Endometrial microvascular endothelial cells (primary cell): Measurements from ENCODE around the gene GNAT3. TPM values are rescaled to one million over a fixed set of nuclear protein-coding genes. Genes with fewer than 3 reads are reported as not detected.

ENCODE experiments used
- in situ Hi-C: cut with HindIII; loops from 2 replicates; pipeline ENCODE4 v1.10.0; 2017; ENCODE audit warnings: low sequenced_read_pairs, low pct_unique_long_range_greater_than_20kb; ENCODE audit errors: inconsistent ontology term
- total RNA-seq: library from RNA; depleted of rRNA; stranded (reverse); fragments of >200 nt; gene quantifications from one replicate; pipeline ENCODE4 v1.2.3, GENCODE V29; 2015; ENCODE audit errors: inconsistent ontology term

Gene GNAT3
- total RNA-seq, 1 donor from 2014 or later = not detected

- in situ Hi-C loops = no loop called here
These were observed 71.7 kb downstream of the GNAT3 start for GRCh38 chr7:80439894-80440821.

DNA sequence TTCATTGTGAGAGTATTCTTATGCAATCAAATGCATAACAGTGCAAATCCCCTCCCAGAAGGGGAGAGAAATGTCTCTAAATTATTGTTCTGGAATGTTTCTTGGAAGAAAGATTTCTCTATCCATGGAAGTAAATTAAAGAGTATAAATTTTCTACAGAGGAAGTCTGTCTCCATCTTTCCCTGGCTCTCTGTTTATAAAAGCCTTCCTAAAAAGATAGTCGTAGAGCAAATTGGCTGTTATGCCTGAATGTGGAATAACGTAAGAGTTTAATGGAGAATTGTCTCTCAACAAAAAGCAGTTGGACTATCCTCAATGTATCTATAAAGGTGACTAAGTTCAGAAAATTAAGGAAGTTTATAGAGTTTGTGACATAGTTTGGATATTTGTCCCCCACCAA, 76.3 kb downstream of the GNAT3 start:
- in situ Hi-C loops = no loop called here

DNA sequence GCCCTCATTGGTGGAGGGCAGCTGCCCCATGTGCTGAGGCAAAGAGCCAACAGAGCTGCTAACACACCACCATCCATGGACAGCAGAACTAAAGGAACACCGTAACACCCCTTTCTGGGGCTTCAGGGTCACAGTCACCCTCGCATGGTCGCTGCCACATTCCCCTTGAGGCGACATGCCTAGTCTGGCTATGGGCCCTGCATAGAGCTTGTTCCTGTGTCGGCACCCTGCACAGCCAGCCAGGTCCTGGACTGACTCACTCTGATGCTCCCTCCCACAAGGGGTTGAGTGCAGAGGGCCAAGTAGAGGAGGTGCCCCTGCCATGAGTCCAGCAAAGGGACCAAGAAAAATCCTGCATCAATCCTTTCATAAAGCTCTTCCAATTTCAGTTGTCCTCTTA, 77.8 kb downstream of the GNAT3 start:
- in situ Hi-C loops = no loop called here

- in situ Hi-C loops = no loop called here
These were observed 79.7 kb downstream of the GNAT3 start for GRCh38 chr7:80432166-80432565.

DNA sequence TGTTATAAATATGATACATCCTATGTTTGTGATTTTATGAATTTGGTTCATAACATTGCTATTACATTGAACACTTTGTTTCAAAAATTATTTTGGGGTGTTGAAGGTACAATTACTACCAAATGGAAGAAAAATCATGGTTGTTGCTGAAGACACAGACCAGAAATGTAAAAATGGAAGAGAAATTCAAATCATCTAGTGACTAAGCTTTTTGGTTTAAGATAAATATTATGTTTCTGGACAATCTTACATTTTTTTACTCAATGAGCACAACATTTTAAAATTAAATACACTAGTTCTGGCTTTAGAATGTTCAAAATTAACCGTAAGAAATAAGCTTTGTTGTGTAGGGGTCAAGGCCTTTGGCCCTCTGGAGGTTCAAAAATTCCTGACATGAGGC, 82.7 kb downstream of the GNAT3 start:
- in situ Hi-C loops = no loop called here

DNA sequence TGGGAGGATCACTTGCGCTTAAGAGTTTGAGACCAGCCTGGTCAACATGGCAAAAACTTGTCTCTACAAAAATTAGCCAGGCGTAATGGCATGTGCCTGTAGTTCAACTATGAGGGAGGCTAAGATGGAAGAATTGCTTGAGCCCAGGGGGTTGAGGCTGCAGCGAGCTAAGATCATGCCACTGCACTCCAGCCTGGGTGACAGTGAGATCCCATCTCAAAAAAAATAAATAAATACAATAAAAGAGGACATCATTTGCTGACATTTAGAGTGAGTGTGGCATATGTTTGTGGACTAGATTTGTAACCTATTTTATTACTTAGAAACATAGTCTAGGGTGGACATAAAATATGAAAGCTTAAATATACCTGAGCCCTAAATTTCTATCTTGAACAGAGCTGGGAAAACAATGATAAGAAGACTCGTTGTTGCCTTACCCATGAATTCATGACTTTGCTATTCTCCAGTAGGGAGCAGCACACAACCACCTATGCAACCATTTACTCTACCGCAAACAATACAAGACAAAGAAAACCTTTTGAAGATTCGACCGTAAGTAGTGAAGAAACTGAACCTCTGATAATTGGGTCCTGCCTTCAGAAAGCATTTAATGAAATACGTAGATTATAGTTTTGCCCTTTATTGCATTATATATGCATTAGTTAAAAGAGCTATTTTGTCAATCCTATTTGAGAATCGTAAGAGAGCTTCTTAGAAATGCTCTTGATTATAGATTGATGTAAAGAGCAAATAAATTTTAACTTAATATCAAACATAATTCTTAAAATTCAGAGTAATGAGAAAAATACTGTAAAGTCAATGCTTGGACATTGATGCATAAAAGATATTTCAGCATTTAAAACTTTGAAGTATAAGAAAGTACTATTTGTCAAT, 83.5 kb downstream of the GNAT3 start:
- in situ Hi-C loops = no loop called here

DNA sequence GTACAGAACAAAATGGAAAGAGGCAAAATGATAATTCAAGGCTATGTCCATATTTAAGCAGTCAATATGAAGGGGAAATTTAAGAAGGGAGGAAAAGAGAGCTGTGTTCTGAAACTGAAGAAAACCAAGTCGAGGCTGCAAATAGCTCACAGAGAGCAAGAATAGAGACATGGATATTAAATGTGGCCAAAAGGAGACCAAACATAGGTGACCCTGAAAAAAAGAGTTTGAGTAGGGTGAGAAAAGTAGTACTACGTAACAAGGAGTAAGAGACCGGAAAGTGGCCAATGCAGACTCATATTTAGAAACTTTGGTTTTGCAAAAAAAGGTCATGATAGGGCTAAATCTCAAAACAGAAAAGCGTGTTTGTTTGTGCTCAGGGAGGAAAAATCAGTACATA, 84.6 kb downstream of the GNAT3 start:
- in situ Hi-C loops = no loop called here

- in situ Hi-C loops = no loop called here
These were observed 91.0 kb downstream of the GNAT3 start for GRCh38 chr7:80420876-80421275.

GRCh38 chr7:80417211-80417793, 94.6 kb downstream of the GNAT3 start:
- in situ Hi-C loops = no loop called here

GRCh38 chr7:80415522-80415921, 96.3 kb downstream of the GNAT3 start:
- in situ Hi-C loops = no loop called here

DNA sequence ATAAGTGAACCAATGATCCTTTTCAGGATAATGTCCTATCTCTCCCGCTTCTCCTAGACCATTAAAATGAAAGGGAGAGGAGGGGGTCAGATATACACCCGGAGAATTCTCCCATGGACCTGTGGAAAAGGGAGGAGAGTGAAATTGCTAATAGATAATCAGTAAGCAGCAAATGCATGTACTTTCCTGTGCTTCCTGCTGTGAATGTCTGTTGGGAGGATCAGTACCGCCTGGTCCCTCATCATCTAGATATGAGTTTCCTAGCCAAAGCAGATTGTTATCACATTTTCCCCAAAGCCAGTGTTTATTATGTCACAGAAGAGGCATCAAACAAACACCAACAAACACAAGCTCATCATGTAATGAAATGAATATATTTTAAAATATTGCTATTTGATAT, 96.8 kb downstream of the GNAT3 start:
- in situ Hi-C loops = no loop called here

- in situ Hi-C loops = no loop called here
These were observed 97.5 kb downstream of the GNAT3 start for GRCh38 chr7:80414331-80414730.

DNA sequence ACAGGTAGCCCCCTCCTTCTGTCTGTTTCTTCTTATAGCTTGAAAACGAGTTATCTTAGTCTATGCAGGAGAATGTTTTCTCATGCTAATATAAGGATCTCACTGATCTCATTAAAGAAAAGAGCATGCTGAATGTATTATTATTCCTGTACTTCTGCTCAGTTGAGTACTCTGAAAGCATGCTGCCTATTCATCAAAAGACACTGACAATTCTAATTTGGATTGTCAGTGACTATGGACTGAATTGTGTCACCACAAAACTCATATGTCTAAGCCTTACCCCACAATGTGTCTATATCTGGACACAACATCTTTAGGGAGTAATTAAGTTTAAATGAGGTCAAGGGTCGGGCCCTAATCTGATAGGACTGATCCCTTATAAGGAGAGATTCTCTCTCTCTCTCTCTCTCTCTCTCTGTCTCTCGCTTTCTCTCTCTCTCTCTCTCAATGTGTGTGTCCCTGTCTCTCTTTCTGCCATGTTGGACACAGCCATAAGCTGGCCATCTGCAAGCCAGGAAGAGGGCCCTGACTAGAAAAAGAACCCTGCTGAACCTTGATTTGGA, 98.4 kb downstream of the GNAT3 start:
- in situ Hi-C loops = no loop called here

- in situ Hi-C loops = no loop called here
These were observed 99.0 kb downstream of the GNAT3 start for GRCh38 chr7:80412842-80413241.

DNA sequence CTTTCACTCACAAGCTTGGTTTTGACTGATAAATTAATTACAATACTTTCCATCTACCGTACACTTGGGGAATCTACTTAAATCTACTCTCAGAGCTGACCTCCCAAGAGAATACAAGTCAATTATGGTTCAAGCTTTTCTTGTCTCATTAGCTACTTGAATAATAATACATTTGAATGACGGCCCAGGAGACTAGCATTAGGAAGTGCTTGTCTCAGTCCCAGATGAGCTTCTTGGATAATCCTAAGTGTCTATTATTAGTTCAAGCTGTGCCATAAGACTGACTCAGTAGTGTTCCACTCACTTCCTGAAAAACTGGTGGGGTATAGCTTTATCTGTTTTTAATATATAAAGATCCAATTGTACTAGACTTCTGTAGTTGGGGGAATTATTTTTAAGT, 100.2 kb downstream of the GNAT3 start:
- in situ Hi-C loops = no loop called here

DNA sequence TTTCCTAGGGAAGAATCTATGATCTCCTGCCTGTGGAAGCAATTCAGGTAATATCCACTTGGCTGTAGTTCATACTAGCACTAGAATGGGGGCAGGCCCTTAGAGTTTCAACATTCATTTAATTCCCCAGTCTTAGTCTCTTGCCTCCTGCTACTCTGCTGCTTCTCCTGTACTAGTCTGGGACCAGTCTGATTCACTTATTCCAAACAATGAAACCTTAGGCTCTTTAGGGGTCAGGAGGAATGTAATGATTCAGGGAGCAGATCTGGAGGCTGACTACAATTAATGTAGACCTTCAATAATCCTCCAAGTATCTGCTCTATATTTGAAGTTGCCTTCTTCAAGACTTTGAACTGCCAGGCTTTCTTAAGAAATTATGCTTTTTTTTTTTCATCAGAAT, 101.8 kb downstream of the GNAT3 start:
- in situ Hi-C loops = no loop called here
